Left ventricle myocardium inferior (tissue), 1 donor: ENCODE data around the gene RCBTB2. TPM values are rescaled to one million over a fixed set of nuclear protein-coding genes. Genes with fewer than 3 reads are reported as not detected.
A peak's percentile ranks its signal among the peaks of the same experiment; 100 is the strongest.

Experiments used
- DNase-seq: peaks from one replicate; pipeline ENCODE4 v3.0.0-alpha.2; 2020
- H3K27ac ChIP-seq: fragments of 200-600 bp; replicated peaks from 2 replicates; pipeline ENCODE4 v1.8.0; 2021
- H3K27me3 ChIP-seq: fragments of 200-600 bp; 2 replicates; pipeline ENCODE4 v1.8.0; 2021; ENCODE audit warnings: low read depth
- H3K36me3 ChIP-seq: fragments of 200-600 bp; 2 replicates; pipeline ENCODE4 v1.8.0; 2021
- H3K4me1 ChIP-seq: fragments of 200-600 bp; 2 replicates; pipeline ENCODE4 v1.8.0; 2021
- H3K4me3 ChIP-seq: fragments of 200-600 bp; 2 replicates; pipeline ENCODE4 v1.8.0; 2021; ENCODE audit warnings: mild to moderate bottlenecking, moderate library complexity
- H3K9me3 ChIP-seq: fragments of 200-600 bp; replicated peaks from 2 replicates; pipeline ENCODE4 v1.8.0; 2021
- intact Hi-C: fragments of 100-400 bp; cut with micrococcal nuclease; formaldehyde crosslinking; loops from one replicate; pipeline ENCODE4 v1.11.0; 2022
- total RNA-seq: library from RNA; stranded (reverse); fragmentation: NEBNext Ultra II Directional; extraction: Animal tissue kit (Norgen Biotek cat#: 25700); gene quantifications from one replicate; pipeline ENCODE4 v1.2.1, GENCODE V29; 2021
- TF ChIP-seq, protein P1 (sequence below): fragments of 200-600 bp; IDR thresholded peaks from 2 replicates; pipeline ENCODE4 v1.8.0; 2021; ENCODE audit warnings: antibody characterized with exemption, mild to moderate bottlenecking, borderline replicate concordance
- donor health status: DM: no; HTN: yes; CAD: no; lungs with severe emphysema.

Gene RCBTB2
- total RNA-seq, 1 donor from 2014 or later = 14.8 TPM

DNA sequence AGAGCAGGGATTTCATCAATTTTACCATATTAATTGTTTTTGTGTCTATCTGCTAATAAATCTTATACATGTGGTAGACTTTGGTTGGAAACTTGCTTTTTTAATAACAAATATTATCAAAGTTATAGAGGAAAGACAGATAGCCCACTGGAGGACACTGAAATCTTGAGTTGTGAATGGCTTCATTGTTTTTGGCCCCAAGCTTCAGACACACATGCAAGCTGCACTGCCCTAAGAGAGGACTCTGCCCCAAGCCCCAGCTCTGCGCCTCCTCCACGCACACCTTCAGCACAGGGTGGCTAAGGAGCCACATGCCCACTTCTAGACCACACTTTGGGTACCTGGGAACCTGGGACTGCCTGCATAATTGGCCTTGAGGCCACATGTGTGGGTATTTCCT is 35.2 kb downstream of the RCBTB2 start:
- no peak for DNase-seq
- Histone ChIP-seq H3K9me3 (no peaks in the 10 kb centered on the region), H3K4me3 (no peak overlapping the region), H3K36me3 (peaks cover 25% of the 10 kb centered on the region), H3K4me1 (peaks cover 24% of the 10 kb centered on the region), H3K27me3 (no peaks in the 10 kb centered on the region), H3K27ac (no peak overlapping the region)
- intact Hi-C loops = no loop called here
- TF ChIP-seq, protein P1, sequence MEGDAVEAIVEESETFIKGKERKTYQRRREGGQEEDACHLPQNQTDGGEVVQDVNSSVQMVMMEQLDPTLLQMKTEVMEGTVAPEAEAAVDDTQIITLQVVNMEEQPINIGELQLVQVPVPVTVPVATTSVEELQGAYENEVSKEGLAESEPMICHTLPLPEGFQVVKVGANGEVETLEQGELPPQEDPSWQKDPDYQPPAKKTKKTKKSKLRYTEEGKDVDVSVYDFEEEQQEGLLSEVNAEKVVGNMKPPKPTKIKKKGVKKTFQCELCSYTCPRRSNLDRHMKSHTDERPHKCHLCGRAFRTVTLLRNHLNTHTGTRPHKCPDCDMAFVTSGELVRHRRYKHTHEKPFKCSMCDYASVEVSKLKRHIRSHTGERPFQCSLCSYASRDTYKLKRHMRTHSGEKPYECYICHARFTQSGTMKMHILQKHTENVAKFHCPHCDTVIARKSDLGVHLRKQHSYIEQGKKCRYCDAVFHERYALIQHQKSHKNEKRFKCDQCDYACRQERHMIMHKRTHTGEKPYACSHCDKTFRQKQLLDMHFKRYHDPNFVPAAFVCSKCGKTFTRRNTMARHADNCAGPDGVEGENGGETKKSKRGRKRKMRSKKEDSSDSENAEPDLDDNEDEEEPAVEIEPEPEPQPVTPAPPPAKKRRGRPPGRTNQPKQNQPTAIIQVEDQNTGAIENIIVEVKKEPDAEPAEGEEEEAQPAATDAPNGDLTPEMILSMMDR = no peak

DNA sequence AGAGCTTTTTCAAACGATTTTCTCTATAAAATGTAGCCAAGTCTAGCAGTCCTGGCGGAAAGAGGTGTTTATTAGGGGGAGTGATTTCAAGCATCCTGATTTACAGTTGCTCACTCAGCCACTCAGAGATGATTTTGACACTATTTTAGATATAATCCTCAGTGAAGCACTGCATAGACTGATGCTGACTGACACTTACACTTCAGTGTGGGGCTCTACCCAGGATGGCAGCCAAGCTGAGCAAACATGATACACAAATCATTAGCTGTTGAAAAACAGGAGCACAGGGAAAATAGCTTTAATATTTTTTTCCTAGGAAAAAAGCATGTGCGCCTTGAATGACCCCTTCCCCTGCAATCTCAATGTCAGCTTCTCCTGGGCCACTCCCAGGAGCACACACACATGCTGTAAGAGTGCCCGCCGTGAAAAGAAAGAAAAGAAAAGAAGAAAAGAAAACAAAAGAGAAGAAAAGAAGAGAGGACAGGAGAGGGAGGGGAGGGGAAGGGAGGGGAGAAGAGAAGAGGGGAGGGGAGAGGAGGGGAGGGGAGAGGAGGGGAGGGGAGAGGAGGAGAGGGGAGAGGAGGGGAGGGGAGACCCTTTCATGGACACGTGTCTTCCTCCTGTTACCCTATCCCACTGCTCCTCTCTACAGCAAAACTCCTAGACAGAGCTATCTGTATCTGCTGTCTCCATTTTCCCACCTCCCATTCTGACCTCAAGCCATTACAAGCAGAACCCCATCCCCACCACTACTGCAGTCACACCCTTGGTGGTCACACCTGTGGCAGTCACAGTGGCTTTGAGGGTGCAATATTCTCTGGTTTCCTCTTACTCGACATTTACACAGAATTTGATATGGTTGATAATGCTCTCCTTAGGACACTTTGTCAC is 36.4 kb downstream of the RCBTB2 start:
- peaks cover 35% of the 10 kb centered on the region for H3K4me1 ChIP-seq
- no peaks in the 10 kb centered on the region for H3K9me3 ChIP-seq
- H3K4me3 ChIP-seq = no peak overlapping the region
- TF ChIP-seq, protein P1 = no peak
- intact Hi-C loops = no loop called here
- H3K27me3 ChIP-seq = no peaks in the 10 kb centered on the region
- peak overlapping the region; percentile 81 for H3K27ac ChIP-seq
- no peak for DNase-seq
- peaks cover 24% of the 10 kb centered on the region for H3K36me3 ChIP-seq

DNA sequence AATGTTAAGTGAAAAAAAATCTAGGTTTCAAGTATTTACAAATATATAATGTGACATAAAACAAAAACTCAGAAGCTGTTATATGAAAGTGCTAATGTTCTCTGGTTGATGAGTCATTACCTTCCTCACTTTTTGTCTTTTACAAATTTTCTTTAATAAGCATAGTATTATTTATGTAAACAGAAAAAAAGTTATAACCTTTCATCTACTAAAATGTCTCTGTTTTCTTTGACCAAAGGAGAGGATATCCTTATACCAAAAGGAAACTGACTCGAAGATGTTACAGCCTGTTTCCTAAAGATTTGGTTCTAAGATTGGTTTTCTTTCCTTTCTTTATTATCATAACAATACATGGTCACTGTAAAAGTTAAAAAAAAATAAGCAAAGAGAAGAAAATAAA is 38.0 kb downstream of the RCBTB2 start:
- peaks cover 9% of the 10 kb centered on the region for H3K36me3 ChIP-seq
- no peaks in the 10 kb centered on the region for H3K27me3 ChIP-seq
- H3K9me3 ChIP-seq = no peaks in the 10 kb centered on the region
- peak overlapping the region; percentile 81 for H3K27ac ChIP-seq
- intact Hi-C loops = no loop called here
- TF ChIP-seq, protein P1 = no peak
- DNase-seq = no peak
- peaks cover 39% of the 10 kb centered on the region for H3K4me1 ChIP-seq
- no peak overlapping the region for H3K4me3 ChIP-seq

DNA sequence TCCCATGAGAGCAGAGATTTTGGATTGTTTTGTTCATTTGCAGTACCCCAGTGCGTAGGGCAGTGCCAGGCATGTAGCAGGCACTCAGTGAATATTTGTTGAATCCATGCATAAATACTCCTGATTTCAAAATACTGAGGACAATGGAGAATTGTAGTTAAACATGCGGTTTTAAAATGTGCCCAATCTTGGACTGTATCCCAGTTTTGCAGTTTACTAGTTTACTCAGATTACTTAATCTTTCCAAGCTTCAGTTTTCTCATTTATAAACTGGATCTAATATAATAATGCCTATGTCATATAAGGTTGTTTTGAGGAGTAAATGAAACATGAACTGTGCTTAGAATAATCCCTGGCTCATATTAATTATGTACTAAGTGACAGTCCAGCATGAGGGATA is 39.0 kb downstream of the RCBTB2 start:
- peaks cover 39% of the 10 kb centered on the region for H3K4me1 ChIP-seq
- H3K27ac ChIP-seq = peak overlapping the region; percentile 81
- intact Hi-C loops = no loop called here
- no peaks in the 10 kb centered on the region for H3K27me3 ChIP-seq
- no peak overlapping the region for H3K4me3 ChIP-seq
- no peak for DNase-seq
- peaks cover 19% of the 10 kb centered on the region for H3K36me3 ChIP-seq
- H3K9me3 ChIP-seq = no peaks in the 10 kb centered on the region
- TF ChIP-seq, protein P1 = no peak

DNA sequence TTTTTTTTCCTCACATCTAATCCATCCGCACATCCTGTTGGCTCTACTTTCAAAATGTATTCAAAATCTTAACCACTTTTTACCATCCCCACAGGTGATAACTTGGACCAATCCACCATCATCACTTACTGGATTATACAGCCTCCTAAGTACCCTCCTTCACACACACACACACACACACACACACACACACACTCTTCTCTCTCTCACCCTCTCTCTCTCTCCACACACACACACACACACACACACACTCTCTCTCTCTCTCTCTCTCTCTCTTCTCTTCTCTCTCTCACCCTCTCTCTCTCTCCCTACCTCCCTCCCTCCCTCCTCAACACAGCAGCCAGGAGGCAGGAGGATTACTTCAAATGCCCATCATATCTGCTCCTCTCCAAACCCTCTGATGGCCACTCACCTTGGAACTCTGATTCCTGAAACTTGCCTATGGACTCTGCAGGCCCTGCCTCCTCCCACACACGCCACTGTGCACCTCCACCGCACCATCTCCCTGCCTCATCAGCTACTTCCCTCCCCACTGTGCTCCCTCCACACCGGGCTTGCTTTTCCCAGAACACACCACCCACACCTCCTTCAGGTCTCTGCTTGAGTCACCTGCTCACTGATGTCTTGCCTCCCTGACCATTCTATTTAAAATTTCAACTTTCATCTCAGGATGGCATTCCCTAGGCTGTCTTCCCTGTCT is 39.7 kb downstream of the RCBTB2 start:
- TF ChIP-seq, protein P1 = no peak
- Histone ChIP-seq H3K36me3 (peaks cover 25% of the 10 kb centered on the region), H3K9me3 (peaks cover under 1% of the 10 kb centered on the region), H3K4me3 (peak overlapping the region; percentile 51), H3K4me1 (peaks cover 39% of the 10 kb centered on the region), H3K27me3 (no peaks in the 10 kb centered on the region), H3K27ac (peak overlapping the region; percentile 81)
- intact Hi-C loops = no loop called here
- no peak for DNase-seq
